ENCODE data around the gene PLAC9.

DNA sequence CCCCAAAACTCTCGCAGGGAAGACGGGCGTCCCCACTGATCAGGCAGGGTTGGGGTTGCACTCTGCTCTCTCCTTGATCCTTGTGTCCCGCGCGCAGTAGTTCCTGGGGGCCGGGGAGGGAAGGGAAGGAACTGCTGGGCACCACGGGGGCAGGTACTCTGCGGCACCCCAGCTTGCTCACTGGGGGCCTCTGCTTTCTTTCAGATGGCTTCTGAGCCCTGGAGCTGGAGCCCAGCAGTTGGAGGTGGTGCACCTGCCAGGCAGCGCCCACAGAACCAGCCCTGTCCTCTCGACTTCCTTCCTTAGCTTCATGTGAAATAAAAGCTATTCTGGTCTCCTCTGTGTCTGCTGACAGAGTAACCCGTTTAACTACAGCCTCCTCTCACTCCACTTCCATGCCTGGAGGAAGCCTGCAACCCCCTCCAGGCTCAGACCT is 12.2 kb downstream of the PLAC9 start:
- TF ChIP-seq, protein P1, sequence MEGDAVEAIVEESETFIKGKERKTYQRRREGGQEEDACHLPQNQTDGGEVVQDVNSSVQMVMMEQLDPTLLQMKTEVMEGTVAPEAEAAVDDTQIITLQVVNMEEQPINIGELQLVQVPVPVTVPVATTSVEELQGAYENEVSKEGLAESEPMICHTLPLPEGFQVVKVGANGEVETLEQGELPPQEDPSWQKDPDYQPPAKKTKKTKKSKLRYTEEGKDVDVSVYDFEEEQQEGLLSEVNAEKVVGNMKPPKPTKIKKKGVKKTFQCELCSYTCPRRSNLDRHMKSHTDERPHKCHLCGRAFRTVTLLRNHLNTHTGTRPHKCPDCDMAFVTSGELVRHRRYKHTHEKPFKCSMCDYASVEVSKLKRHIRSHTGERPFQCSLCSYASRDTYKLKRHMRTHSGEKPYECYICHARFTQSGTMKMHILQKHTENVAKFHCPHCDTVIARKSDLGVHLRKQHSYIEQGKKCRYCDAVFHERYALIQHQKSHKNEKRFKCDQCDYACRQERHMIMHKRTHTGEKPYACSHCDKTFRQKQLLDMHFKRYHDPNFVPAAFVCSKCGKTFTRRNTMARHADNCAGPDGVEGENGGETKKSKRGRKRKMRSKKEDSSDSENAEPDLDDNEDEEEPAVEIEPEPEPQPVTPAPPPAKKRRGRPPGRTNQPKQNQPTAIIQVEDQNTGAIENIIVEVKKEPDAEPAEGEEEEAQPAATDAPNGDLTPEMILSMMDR (IDR thresholded peaks at IDR 0.05) = no peak
- no peak for TF ChIP-seq POLR2A (IDR thresholded peaks at IDR 0.05)

Measured in body of pancreas (tissue), 4 donors.